PC-3 (cell line): ENCODE data around the gene MINDY3. TPM values are rescaled to one million over a fixed set of nuclear protein-coding genes. Genes with fewer than 3 reads are reported as not detected.

ENCODE experiments used
- ATAC-seq: fragments of 200-7000 bp; cut with Tn5 transposase; 2 replicates; pipeline ENCODE4 v1.9.1; 2020; ENCODE audit warnings: mild to moderate bottlenecking, moderate library complexity
- BruUV-seq: library from RNA; stranded (reverse); fragments of 400-500 nt; replicated peaks from 2 replicates; lab custom pipeline; 2021; lab: Mats Ljungman, UMichigan
- CTCF ChIA-PET: fragments of 300-600 bp; sonication (Branson Sonifier 250); formaldehyde crosslinking; loops from one replicate; lab custom pipeline; 2022; ENCODE audit warnings: antibody characterized with exemption; lab: Charles Lee
- POLR2A ChIA-PET: fragments of 300-600 bp; sonication (Branson Sonifier 250); formaldehyde crosslinking; loops from one replicate; lab custom pipeline; 2022; ENCODE audit warnings: antibody characterized with exemption; ENCODE audit not compliant: unreplicated experiment; lab: Charles Lee
- DNase-seq: peaks from one replicate; pipeline ENCODE4 v3.0.0-alpha.2; 2015
- H2AFZ ChIP-seq: fragments of 300-600 bp; sonication (generic); 2 replicates; pipeline ENCODE4 v1.6.0; 2016; ENCODE audit warnings: antibody characterized with exemption, low read length
- H3F3A ChIP-seq: fragments of 300-600 bp; sonication (generic); one replicate; pipeline ENCODE4 v1.6.0; 2017; ENCODE audit warnings: antibody characterized with exemption, low read length, control low read depth, mild to moderate bottlenecking; ENCODE audit not compliant: unreplicated experiment
- H3K27ac ChIP-seq: fragments of 300-600 bp; sonication (generic); 2 replicates; pipeline ENCODE4 v1.5.1; 2016; ENCODE audit warnings: mild to moderate bottlenecking, low read length
- H3K27me3 ChIP-seq: fragments of 300-600 bp; sonication (generic); 2 replicates; pipeline ENCODE4 v1.6.1; 2016; ENCODE audit warnings: low read length, mixed read lengths
- H3K36me3 ChIP-seq: fragments of 300-600 bp; sonication (generic); 2 replicates; pipeline ENCODE4 v1.6.1; 2016; ENCODE audit warnings: low read depth, mixed run types, low read length, mixed read lengths
- H3K4me1 ChIP-seq: fragments of 300-600 bp; sonication (generic); 2 replicates; pipeline ENCODE4 v1.5.1; 2016; ENCODE audit warnings: low read length; ENCODE audit not compliant: insufficient read depth
- H3K4me2 ChIP-seq: fragments of 300-600 bp; sonication (generic); 2 replicates; pipeline ENCODE4 v1.6.0; 2016; ENCODE audit warnings: low read length
- H3K4me3 ChIP-seq: fragments of 300-600 bp; sonication (generic); 2 replicates; pipeline ENCODE4 v1.5.1; 2016; ENCODE audit warnings: mild to moderate bottlenecking, low read length, mixed read lengths
- H3K79me2 ChIP-seq: fragments of 300-600 bp; sonication (generic); 2 replicates; pipeline ENCODE4 v1.6.1; 2017; ENCODE audit warnings: low read length, mixed read lengths
- H3K9ac ChIP-seq: fragments of 300-600 bp; sonication (generic); 2 replicates; pipeline ENCODE4 v1.6.0; 2016; ENCODE audit warnings: mild to moderate bottlenecking, low read length
- H3K9me2 ChIP-seq: fragments of 300-600 bp; sonication (generic); replicated peaks from 2 replicates; pipeline ENCODE4 v1.6.1; 2016; ENCODE audit warnings: mixed run types, low read length, mixed read lengths
- H3K9me3 ChIP-seq: fragments of 300-600 bp; sonication (generic); 2 replicates; pipeline ENCODE4 v1.6.1; 2016; ENCODE audit warnings: low read length, mixed read lengths
- H4K20me1 ChIP-seq: fragments of 300-600 bp; sonication (generic); 2 replicates; pipeline ENCODE4 v1.6.1; 2016; ENCODE audit warnings: low read length, mixed read lengths
- EZH2 ChIP-seq: fragments of 300-600 bp; sonication (generic); IDR thresholded peaks from one replicate; pipeline ENCODE4 v1.6.1; 2017; ENCODE audit warnings: antibody characterized with exemption, mild to moderate bottlenecking, low read length; ENCODE audit not compliant: unreplicated experiment
- EZH2phosphoT487 ChIP-seq: fragments of 300-600 bp; sonication (generic); IDR thresholded peaks from 2 replicates; pipeline ENCODE4 v1.6.1; 2018; ENCODE audit warnings: mild to moderate bottlenecking, antibody characterized with exemption, low read length, borderline replicate concordance
- intact Hi-C: fragments of 100-400 bp; cut with micrococcal nuclease; formaldehyde crosslinking; loops from 2 replicates; pipeline ENCODE4 v1.9.0; 2023
- total RNA-seq: library from RNA; depleted of rRNA; stranded (reverse); fragments of >200 nt; gene quantifications from 2 replicates; pipeline ENCODE4 v1.2.3, GENCODE V29; 2014
- TF ChIP-seq, protein P1 (sequence below): fragments of 300-600 bp; sonication (generic); conservative IDR thresholded peaks from 2 replicates; pipeline ENCODE4 v1.5.1; 2017; ENCODE audit warnings: antibody characterized with exemption, low read depth, mild to moderate bottlenecking, low read length

The MINDY3 gene
- total RNA-seq, 1 experiment from 2014 or later, result 9.5 TPM

DNA sequence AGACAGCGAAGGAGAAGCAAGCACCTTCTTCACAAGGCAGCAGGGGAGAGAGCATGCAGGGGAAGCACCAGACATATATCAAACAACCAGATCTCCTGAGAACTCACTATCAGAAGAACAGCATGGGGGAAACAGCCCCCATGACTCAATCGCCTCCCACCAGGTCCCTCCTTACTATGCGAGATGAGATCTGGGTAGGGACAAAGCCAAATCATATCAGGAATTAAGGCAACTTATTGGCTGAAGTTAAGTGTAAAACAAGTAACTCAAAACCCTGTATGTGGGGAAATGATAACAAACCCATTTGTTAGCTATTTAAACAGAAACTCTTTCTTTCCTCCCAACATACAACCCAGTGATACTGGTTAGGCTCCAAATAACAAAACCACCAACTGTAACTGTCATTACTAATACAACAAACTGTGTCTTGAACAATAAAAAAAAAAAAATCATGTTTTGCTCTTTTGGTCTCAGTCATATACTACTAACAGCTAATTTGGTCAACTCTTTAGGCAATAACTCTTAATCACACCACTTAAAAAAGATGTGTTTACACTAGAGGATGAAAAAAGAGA, 57.8 kb downstream of the MINDY3 start:
- no peaks in the 10 kb centered on the region for H3K9me2 ChIP-seq
- TF ChIP-seq EZH2 (no peak), EZH2phosphoT487 (no peak)
- TF ChIP-seq, protein P1, sequence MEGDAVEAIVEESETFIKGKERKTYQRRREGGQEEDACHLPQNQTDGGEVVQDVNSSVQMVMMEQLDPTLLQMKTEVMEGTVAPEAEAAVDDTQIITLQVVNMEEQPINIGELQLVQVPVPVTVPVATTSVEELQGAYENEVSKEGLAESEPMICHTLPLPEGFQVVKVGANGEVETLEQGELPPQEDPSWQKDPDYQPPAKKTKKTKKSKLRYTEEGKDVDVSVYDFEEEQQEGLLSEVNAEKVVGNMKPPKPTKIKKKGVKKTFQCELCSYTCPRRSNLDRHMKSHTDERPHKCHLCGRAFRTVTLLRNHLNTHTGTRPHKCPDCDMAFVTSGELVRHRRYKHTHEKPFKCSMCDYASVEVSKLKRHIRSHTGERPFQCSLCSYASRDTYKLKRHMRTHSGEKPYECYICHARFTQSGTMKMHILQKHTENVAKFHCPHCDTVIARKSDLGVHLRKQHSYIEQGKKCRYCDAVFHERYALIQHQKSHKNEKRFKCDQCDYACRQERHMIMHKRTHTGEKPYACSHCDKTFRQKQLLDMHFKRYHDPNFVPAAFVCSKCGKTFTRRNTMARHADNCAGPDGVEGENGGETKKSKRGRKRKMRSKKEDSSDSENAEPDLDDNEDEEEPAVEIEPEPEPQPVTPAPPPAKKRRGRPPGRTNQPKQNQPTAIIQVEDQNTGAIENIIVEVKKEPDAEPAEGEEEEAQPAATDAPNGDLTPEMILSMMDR, result no peak
- H3F3A ChIP-seq, result no peaks in the 10 kb centered on the region
- ATAC-seq (no peak), DNase-seq (peak; percentile 4)
- H3K9ac ChIP-seq, result no peak overlapping the region
- ChIA-PET POLR2A (no interaction called here), CTCF (no interaction called here)
- H3K27me3 ChIP-seq, result no peaks in the 10 kb centered on the region
- H3K4me2 ChIP-seq, result no peak overlapping the region
- no peak overlapping the region for H2AFZ ChIP-seq
- no peak overlapping the region for H3K27ac ChIP-seq
- no peaks in the 10 kb centered on the region; the same call in 1 of the 2 replicates for H3K4me1 ChIP-seq
- no peaks in the 10 kb centered on the region for H3K9me3 ChIP-seq
- no TSS peak for BruUV-seq
- no peak overlapping the region for H3K4me3 ChIP-seq
- intact Hi-C loops, result no loop called here
- H3K79me2 ChIP-seq, result no peaks in the 10 kb centered on the region
- no peaks in the 10 kb centered on the region for H4K20me1 ChIP-seq
- no peaks in the 10 kb centered on the region; the same call in 1 of the 2 replicates for H3K36me3 ChIP-seq

DNA sequence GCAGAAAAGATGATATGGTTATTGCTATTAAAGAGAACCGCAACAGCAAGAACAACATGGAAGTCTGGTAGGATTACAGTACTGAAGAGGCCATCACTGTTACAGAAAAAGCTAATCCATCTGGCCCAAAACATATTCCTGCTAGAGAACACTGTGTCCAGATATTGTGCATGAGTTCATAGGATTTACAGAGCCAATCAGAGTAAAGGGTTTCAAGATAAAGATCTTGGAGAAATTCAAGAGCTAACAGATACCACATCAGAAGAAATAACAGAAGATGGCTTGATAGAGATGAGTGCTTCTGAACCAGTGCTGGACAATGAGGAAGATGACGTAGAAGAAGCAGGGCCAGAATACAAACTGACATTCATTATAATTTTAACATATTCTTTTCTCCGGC, 58.7 kb downstream of the MINDY3 start:
- H3K9me3 ChIP-seq, result no peaks in the 10 kb centered on the region
- no peaks in the 10 kb centered on the region for H3F3A ChIP-seq
- H3K9me2 ChIP-seq, result no peaks in the 10 kb centered on the region
- H3K4me2 ChIP-seq, result no peak overlapping the region
- TF ChIP-seq, protein P1, result no peak
- no peak for TF ChIP-seq EZH2phosphoT487
- no peak for TF ChIP-seq EZH2
- H4K20me1 ChIP-seq, result no peaks in the 10 kb centered on the region
- DNase-seq (no peak), ATAC-seq (no peak)
- no peaks in the 10 kb centered on the region for H3K27me3 ChIP-seq
- no TSS peak for BruUV-seq
- H3K4me3 ChIP-seq, result no peak overlapping the region
- H3K4me1 ChIP-seq, result peaks cover 7% of the 10 kb centered on the region
- H3K27ac ChIP-seq, result no peak overlapping the region
- no peak overlapping the region for H2AFZ ChIP-seq
- CTCF ChIA-PET, result no interaction called here
- H3K36me3 ChIP-seq, result no peaks in the 10 kb centered on the region; the same call in 1 of the 2 replicates
- H3K9ac ChIP-seq, result no peak overlapping the region
- H3K79me2 ChIP-seq, result no peaks in the 10 kb centered on the region
- POLR2A ChIA-PET, result no interaction called here
- intact Hi-C loops, result no loop called here

DNA sequence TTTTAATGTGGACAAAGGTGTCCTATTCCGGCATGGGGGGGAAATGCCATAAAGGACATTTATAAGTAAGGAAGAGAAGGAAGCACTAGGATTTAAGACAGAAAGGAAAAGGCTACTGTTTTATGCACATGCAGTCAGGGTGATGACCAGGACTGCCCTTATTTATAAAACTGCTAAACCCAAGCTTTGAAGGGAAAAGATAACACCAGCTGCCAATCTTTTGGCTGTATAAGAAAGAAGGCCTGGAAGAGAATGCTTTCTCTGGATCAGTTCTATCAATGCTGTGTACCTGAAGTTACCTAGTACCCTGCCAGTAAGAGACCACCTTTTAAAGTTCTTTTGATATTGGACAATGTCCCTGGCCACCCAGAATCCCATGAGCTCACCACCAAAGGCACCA, 59.2 kb downstream of the MINDY3 start:
- Histone ChIP-seq H3K36me3 (no peaks in the 10 kb centered on the region; the same call in 1 of the 2 replicates), H3K4me2 (no peak overlapping the region), H3K79me2 (no peaks in the 10 kb centered on the region), H3F3A (no peaks in the 10 kb centered on the region), H3K4me1 (peaks cover 12% of the 10 kb centered on the region), H3K9me3 (no peaks in the 10 kb centered on the region), H2AFZ (no peak overlapping the region), H3K27me3 (no peaks in the 10 kb centered on the region), H3K9ac (no peak overlapping the region), H4K20me1 (no peaks in the 10 kb centered on the region), H3K9me2 (no peaks in the 10 kb centered on the region), H3K4me3 (no peak overlapping the region), H3K27ac (no peak overlapping the region)
- DNase-seq (no peak), ATAC-seq (no peak)
- intact Hi-C loops, result no loop called here
- ChIA-PET POLR2A (no interaction called here), CTCF (no interaction called here)
- BruUV-seq, result no TSS peak
- no peak for TF ChIP-seq EZH2phosphoT487
- TF ChIP-seq EZH2, result no peak
- TF ChIP-seq, protein P1, result no peak
